SU-DHL-6 (cell line): ENCODE data around the gene ATR.

Experiments
- H2AFZ ChIP-seq: fragments of 200-600 bp; sonication (generic); 2 replicates; pipeline ENCODE4 v1.6.1; 2014; ENCODE audit warnings: low read depth, mild to moderate bottlenecking, moderate library complexity, mixed read lengths, antibody characterized with exemption, low read length; ENCODE audit not compliant: severe bottlenecking
- H3F3A ChIP-seq: fragments of 200-600 bp; shearing (Covaris generic); 2 replicates; pipeline ENCODE4 v1.6.0; 2016; ENCODE audit warnings: antibody characterized with exemption, mild to moderate bottlenecking; ENCODE audit not compliant: insufficient read depth
- H3K27ac ChIP-seq: fragments of 200-600 bp; sonication (generic); 2 replicates; pipeline ENCODE4 v1.5.1; 2016; ENCODE audit warnings: low read depth, mild to moderate bottlenecking, low read length, moderate library complexity, mixed read lengths
- H3K27me3 ChIP-seq: fragments of 200-600 bp; sonication (generic), shearing (Covaris generic); 2 replicates; pipeline ENCODE4 v1.6.0; 2014; ENCODE audit warnings: mild to moderate bottlenecking, low read length
- H3K36me3 ChIP-seq: fragments of 200-600 bp; sonication (generic); 2 replicates; pipeline ENCODE4 v1.6.1; 2014; ENCODE audit warnings: mild to moderate bottlenecking, low read length, mixed read lengths
- H3K4me2 ChIP-seq: fragments of 300-600, 200-600 bp; shearing (Covaris generic), sonication (generic); 2 replicates; pipeline ENCODE4 v1.6.0; 2014; ENCODE audit warnings: low read length, low read depth, mild to moderate bottlenecking; ENCODE audit not compliant: poor library complexity, severe bottlenecking
- H3K4me3 ChIP-seq: fragments of 200-600 bp; sonication (generic); 2 replicates; pipeline ENCODE4 v1.5.1; 2014; ENCODE audit warnings: antibody characterized with exemption, low read length, mild to moderate bottlenecking, mixed read lengths; ENCODE audit not compliant: insufficient read depth, poor library complexity, severe bottlenecking
- H3K79me2 ChIP-seq: fragments of 200-600 bp; sonication (generic); 2 replicates; pipeline ENCODE4 v1.6.1; 2014; ENCODE audit warnings: mild to moderate bottlenecking, low read length, moderate library complexity; ENCODE audit not compliant: insufficient read depth
- H3K9ac ChIP-seq: fragments of 200-600 bp; sonication (generic); 2 replicates; pipeline ENCODE4 v1.7.0; 2014; ENCODE audit warnings: mild to moderate bottlenecking, low read length
- H3K9me2 ChIP-seq: fragments of 200-600 bp; sonication (generic); replicated peaks from 2 replicates; pipeline ENCODE4 v1.6.1; 2014; ENCODE audit warnings: low read length; ENCODE audit not compliant: insufficient read depth
- H3K9me3 ChIP-seq: fragments of 200-600 bp; sonication (generic); 2 replicates; pipeline ENCODE4 v1.6.1; 2014; ENCODE audit warnings: low read length, mixed read lengths; ENCODE audit not compliant: insufficient read depth
- H4K20me1 ChIP-seq: fragments of 200-600 bp; sonication (generic); 2 replicates; pipeline ENCODE4 v1.6.1; 2014; ENCODE audit warnings: low read depth, mild to moderate bottlenecking, antibody characterized with exemption, low read length, moderate library complexity, mixed read lengths
- EZH2phosphoT487 ChIP-seq: fragments of 200-600 bp; sonication (generic), shearing (Covaris generic); conservative IDR thresholded peaks from 2 replicates; pipeline ENCODE4 v1.6.1; 2018; ENCODE audit warnings: mild to moderate bottlenecking, antibody characterized with exemption, low read length, moderate library complexity, mixed read lengths
- TF ChIP-seq, protein P1 (sequence below): fragments of 200-600 bp; sonication (generic); IDR thresholded peaks from one replicate; pipeline ENCODE4 v1.5.1; 2017; ENCODE audit warnings: antibody characterized with exemption, mild to moderate bottlenecking, low read length, moderate library complexity; ENCODE audit not compliant: insufficient read depth, poor library complexity, severe bottlenecking

The ATR gene

DNA sequence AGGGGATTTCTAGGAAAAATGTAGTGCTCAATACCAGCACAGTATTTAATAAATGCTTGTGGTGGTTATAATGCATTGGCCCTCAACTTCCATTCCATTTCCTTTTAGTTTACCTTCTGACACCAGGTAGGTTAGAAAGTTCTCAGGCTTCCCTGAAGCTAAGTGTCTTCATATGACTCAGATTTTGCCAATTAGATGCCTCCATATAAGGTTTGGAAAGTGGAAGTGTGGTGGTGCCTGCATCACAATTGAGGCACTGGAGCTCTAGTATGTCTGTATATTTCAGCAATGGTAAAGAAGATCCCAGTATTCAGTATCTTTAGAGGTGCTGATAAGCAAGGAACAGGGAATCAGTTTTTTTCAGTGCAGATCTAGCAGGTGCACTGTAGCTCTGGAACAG lies 149.0 kb downstream of the ATR start:
- peaks cover 4% of the 10 kb centered on the region; the same call in 1 of the 2 replicates for H3K36me3 ChIP-seq
- no peaks in the 10 kb centered on the region for H3K9me2 ChIP-seq
- H2AFZ ChIP-seq, result no peak overlapping the region
- H3K4me3 ChIP-seq, result no peak overlapping the region
- no peaks in the 10 kb centered on the region for H3K9me3 ChIP-seq
- H3K27ac ChIP-seq, result no peak overlapping the region
- no peak overlapping the region for H3K9ac ChIP-seq
- peaks cover 1% of the 10 kb centered on the region; the same call in 1 of the 2 replicates for H3K79me2 ChIP-seq
- H4K20me1 ChIP-seq, result no peaks in the 10 kb centered on the region; the same call in 1 of the 2 replicates
- TF ChIP-seq EZH2phosphoT487, result no peak
- TF ChIP-seq, protein P1, sequence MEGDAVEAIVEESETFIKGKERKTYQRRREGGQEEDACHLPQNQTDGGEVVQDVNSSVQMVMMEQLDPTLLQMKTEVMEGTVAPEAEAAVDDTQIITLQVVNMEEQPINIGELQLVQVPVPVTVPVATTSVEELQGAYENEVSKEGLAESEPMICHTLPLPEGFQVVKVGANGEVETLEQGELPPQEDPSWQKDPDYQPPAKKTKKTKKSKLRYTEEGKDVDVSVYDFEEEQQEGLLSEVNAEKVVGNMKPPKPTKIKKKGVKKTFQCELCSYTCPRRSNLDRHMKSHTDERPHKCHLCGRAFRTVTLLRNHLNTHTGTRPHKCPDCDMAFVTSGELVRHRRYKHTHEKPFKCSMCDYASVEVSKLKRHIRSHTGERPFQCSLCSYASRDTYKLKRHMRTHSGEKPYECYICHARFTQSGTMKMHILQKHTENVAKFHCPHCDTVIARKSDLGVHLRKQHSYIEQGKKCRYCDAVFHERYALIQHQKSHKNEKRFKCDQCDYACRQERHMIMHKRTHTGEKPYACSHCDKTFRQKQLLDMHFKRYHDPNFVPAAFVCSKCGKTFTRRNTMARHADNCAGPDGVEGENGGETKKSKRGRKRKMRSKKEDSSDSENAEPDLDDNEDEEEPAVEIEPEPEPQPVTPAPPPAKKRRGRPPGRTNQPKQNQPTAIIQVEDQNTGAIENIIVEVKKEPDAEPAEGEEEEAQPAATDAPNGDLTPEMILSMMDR, result no peak
- H3K27me3 ChIP-seq, result no peaks in the 10 kb centered on the region
- H3K4me2 ChIP-seq, result no peak overlapping the region
- H3F3A ChIP-seq, result no peaks in the 10 kb centered on the region; the same call in 1 of the 2 replicates

DNA sequence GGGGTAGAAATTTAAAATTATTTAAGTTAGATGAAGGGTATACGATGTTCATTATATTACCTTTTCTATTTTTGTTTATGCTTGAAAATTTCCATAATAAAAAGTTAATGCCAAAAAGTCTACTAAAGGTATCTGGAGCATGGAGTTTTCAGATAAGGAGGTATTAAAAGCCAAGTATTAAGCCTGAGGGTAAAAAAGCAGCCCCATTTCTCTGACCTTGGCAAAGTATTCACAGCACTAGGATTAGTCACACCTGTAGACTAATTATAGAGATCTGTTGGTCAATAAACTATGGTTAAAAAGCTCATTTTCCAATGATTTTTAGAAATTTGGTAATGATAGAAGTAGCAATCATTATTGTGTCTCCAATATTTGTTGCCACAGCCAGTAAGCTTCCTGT lies 153.8 kb downstream of the ATR start:
- Histone ChIP-seq H3K9me2 (no peaks in the 10 kb centered on the region), H3K36me3 (peaks cover 6% of the 10 kb centered on the region; the same call in 1 of the 2 replicates), H2AFZ (no peak overlapping the region), H3K79me2 (no peaks in the 10 kb centered on the region), H3K9ac (no peak overlapping the region), H3K4me2 (no peak overlapping the region), H4K20me1 (no peaks in the 10 kb centered on the region), H3K9me3 (no peaks in the 10 kb centered on the region), H3F3A (no peaks in the 10 kb centered on the region; the same call in 1 of the 2 replicates), H3K4me3 (no peak overlapping the region), H3K27me3 (no peaks in the 10 kb centered on the region), H3K27ac (no peak overlapping the region)
- no peak for TF ChIP-seq EZH2phosphoT487
- TF ChIP-seq, protein P1, result no peak

DNA sequence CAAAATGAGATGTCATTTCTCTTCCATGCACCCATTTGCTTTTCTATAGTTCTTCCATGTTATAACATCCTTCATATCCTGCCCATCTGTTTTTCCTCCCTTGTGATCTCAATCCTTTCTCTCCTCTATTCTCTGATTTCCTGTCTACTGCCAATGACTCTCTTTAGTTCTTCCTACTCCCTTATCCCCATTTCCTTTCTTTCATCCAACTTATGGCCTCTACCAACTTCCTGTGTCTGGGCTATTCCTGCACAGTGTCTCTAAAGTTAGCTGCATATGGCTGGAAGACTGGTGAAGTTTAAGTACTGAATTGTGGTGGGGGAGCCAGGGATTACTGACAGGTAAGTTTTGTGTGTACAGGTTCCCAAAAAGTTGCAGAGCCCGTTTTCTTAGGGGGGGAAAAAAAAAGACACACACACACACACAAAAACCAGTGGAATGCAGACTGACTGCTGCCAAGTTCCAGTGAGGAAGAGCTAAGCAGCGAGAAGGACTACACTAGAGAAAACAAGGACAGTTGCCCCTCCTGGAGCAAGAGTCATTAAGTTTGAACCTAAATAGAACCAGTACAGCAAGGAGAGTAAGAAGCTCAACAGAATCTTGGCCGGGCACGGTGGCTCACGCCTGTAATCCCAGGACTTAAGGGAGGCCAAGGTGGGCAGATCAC lies 159.5 kb downstream of the ATR start:
- H3F3A ChIP-seq, result no peaks in the 10 kb centered on the region
- H3K27ac ChIP-seq, result no peak overlapping the region
- H3K9me3 ChIP-seq, result no peaks in the 10 kb centered on the region
- no peak overlapping the region for H3K4me3 ChIP-seq
- H3K4me2 ChIP-seq, result no peak overlapping the region
- TF ChIP-seq, protein P1, result no peak
- TF ChIP-seq EZH2phosphoT487, result no peak
- no peaks in the 10 kb centered on the region for H3K79me2 ChIP-seq
- peaks cover 15% of the 10 kb centered on the region; the same call in 1 of the 2 replicates for H3K36me3 ChIP-seq
- H2AFZ ChIP-seq, result no peak overlapping the region
- H4K20me1 ChIP-seq, result no peaks in the 10 kb centered on the region
- H3K9ac ChIP-seq, result no peak overlapping the region
- H3K9me2 ChIP-seq, result no peaks in the 10 kb centered on the region
- H3K27me3 ChIP-seq, result no peaks in the 10 kb centered on the region
